ENCODE data around the gene LYZL2.
A peak's percentile ranks its signal among the peaks of the same experiment; 100 is the strongest.
"Not testable (repeated sequence)": the region's sequence is repeated elsewhere in the genome, so short reads cannot be mapped to it uniquely, and the experiment has no call there.

LYZL2 gene

DNA sequence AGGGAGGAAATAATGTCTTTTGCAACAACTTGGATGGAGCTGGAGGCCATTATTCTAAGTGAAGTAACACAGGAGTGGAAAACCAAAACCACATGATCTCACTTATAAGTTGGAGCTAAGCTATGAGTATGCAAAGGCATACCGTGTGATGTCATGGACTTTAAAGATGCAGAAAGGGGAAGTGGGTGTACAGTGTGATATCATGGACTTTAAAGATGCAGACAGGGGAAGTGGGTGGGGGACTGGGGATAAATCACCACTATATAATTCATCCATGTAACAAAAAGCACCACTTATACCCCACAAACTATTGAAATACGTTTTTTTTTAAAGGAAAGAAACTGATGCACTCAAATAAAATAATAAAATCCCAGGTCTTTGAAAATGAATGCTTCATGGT is 29.5 kb downstream of the LYZL2 start:
- H4K91ac ChIP-seq (ENCODE audit: low read depth, low read length), result no peak overlapping the region
- H2BK12ac ChIP-seq (ENCODE audit: low read length), result no peak overlapping the region
- H3K27me3 ChIP-seq (ENCODE audit: insufficient read depth, low read length), result no peaks in the 10 kb centered on the region
- peak in 1 of 2 donors; percentile 20 for DNase-seq
- no peak overlapping the region for H3K4ac ChIP-seq (ENCODE audit: low read depth, low read length)
- H2BK120ac ChIP-seq (ENCODE audit: insufficient read depth, low read length, poor library complexity), result no peak overlapping the region
- no peak overlapping the region for H2AFZ ChIP-seq (ENCODE audit: insufficient read depth, low read length, poor library complexity)
- H3K18ac ChIP-seq (ENCODE audit: low read length), result no peak overlapping the region
- no peaks in the 10 kb centered on the region for H3K36me3 ChIP-seq (ENCODE audit: control insufficient read depth in 1 of 2, insufficient read depth in 2 of 2, low read length in 2 of 2)
- no peaks in the 10 kb centered on the region for H3K79me2 ChIP-seq (ENCODE audit: control insufficient read depth, insufficient read depth, low read length, poor library complexity)
- no peak overlapping the region for H2BK5ac ChIP-seq (ENCODE audit: low read depth, low read length, poor library complexity)
- no CpG with 5 or more reads among the region's 2 CpGs for WGBS (ENCODE audit: extremely low coverage, insufficient coverage, insufficient read length)
- H3K14ac ChIP-seq (ENCODE audit: low read length), result no peak overlapping the region
- H3K4me3 ChIP-seq (ENCODE audit: low read depth, low read length), result no peak overlapping the region
- no peak overlapping the region for H4K8ac ChIP-seq (ENCODE audit: low read depth, low read length)
- H3K23ac ChIP-seq (ENCODE audit: low read length), result no peak overlapping the region
- H4K12ac ChIP-seq (ENCODE audit: low read depth, low read length), result no peak overlapping the region
- no peaks in the 10 kb centered on the region for H3K4me1 ChIP-seq (ENCODE audit: control insufficient read depth in 1 of 2, insufficient read depth in 2 of 2, low read length in 2 of 2)
- no peak overlapping the region for H3K4me2 ChIP-seq (ENCODE audit: low read length)
- no peaks in the 10 kb centered on the region for H3K79me1 ChIP-seq (ENCODE audit: low read length)
- H2AK5ac ChIP-seq (ENCODE audit: low read length), result no peak overlapping the region
- no peak overlapping the region for H3K9ac ChIP-seq (ENCODE audit: low read length)
- no peaks in the 10 kb centered on the region for H3K9me3 ChIP-seq (ENCODE audit: insufficient read depth, low read depth, low read length)
- H3K27ac ChIP-seq (ENCODE audit: low read depth, low read length), result no peak overlapping the region

DNA sequence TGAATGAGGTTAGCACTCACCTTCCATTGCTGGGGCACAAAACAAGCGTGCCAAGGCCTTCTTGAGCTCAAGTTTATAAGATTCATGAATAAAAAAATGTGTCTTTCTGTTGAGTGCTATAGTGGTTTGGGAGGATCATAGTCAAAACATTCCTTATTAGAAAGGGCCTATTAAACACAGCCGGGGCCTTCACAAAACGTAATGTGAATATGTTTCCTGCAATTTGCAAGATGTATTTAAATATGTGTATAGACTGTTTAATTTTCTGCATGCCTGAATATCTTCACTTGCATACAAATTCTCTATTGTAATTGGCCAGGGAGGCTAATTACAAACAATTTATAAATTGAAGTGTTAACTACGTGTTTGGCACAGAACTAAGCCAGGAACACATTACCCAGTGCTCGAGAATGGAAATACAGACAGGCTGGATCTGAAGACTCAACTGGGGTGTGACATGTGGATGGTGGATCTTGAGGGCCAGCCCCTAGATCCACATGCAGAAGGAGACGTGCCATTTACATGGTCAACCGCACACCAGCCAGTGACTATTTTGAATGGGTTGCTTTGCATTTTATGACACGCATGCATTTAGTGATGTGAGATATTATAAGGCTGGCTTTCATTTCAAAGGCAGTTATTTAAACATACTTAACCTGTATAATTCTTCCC is 31.3 kb downstream of the LYZL2 start:
- WGBS (ENCODE audit: extremely low coverage, insufficient coverage, insufficient read length), result no CpG with 5 or more reads among the region's 8 CpGs
- Histone ChIP-seq H3K9ac (ENCODE audit: low read length) (no peak overlapping the region), H2BK5ac (ENCODE audit: low read depth, low read length, poor library complexity) (no peak overlapping the region), H3K4me1 (ENCODE audit: control insufficient read depth in 1 of 2, insufficient read depth in 2 of 2, low read length in 2 of 2) (no peaks in the 10 kb centered on the region), H4K12ac (ENCODE audit: low read depth, low read length) (no peak overlapping the region), H3K27me3 (ENCODE audit: insufficient read depth, low read length) (no peaks in the 10 kb centered on the region), H3K23ac (ENCODE audit: low read length) (no peak overlapping the region), H3K14ac (ENCODE audit: low read length) (no peak overlapping the region), H2BK120ac (ENCODE audit: insufficient read depth, low read length, poor library complexity) (no peak overlapping the region), H3K18ac (ENCODE audit: low read length) (no peak overlapping the region), H2BK12ac (ENCODE audit: low read length) (no peak overlapping the region), H3K36me3 (ENCODE audit: control insufficient read depth in 1 of 2, insufficient read depth in 2 of 2, low read length in 2 of 2) (no peaks in the 10 kb centered on the region), H4K8ac (ENCODE audit: low read depth, low read length) (no peak overlapping the region), H3K27ac (ENCODE audit: low read depth, low read length) (no peak overlapping the region), H4K91ac (ENCODE audit: low read depth, low read length) (no peak overlapping the region), H3K79me1 (ENCODE audit: low read length) (no peaks in the 10 kb centered on the region), H3K4ac (ENCODE audit: low read depth, low read length) (no peak overlapping the region), H3K9me3 (ENCODE audit: insufficient read depth, low read depth, low read length) (no peaks in the 10 kb centered on the region), H2AFZ (ENCODE audit: insufficient read depth, low read length, poor library complexity) (no peak overlapping the region), H2AK5ac (ENCODE audit: low read length) (no peak overlapping the region), H3K4me2 (ENCODE audit: low read length) (no peak overlapping the region), H3K4me3 (ENCODE audit: low read depth, low read length) (no peak overlapping the region), H3K79me2 (ENCODE audit: control insufficient read depth, insufficient read depth, low read length, poor library complexity) (no peaks in the 10 kb centered on the region)
- no peak for DNase-seq

DNA sequence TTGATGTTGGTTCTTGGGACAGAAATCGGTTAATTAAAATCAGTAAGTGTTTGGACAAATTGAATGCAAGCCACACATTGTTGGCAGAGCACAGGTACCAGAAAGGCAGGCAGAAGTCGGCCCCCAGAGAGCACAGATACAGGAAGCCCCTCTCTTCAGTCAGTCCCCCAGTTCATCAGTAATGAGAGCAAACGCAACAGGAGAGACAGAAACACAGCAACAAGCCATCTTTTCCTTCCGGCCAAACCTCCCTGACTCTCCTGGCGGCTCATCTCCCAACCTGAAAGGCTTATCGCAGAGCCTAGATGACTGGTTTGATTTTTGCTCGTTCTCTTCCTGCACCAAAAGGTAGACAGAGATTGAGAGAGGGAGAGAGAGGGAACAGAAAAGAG is 32.1 kb downstream of the LYZL2 start:
- H4K91ac ChIP-seq (ENCODE audit: low read depth, low read length); H3K14ac ChIP-seq (ENCODE audit: low read length); H2AK5ac ChIP-seq (ENCODE audit: low read length); H3K79me1 ChIP-seq (ENCODE audit: low read length); H3K4me2 ChIP-seq (ENCODE audit: low read length); H4K8ac ChIP-seq (ENCODE audit: low read depth, low read length); H3K4me1 ChIP-seq (ENCODE audit: control insufficient read depth in 1 of 2, insufficient read depth in 2 of 2, low read length in 2 of 2); H3K27me3 ChIP-seq (ENCODE audit: insufficient read depth, low read length); H3K9me3 ChIP-seq (ENCODE audit: insufficient read depth, low read depth, low read length); H2BK5ac ChIP-seq (ENCODE audit: low read depth, low read length, poor library complexity); H3K18ac ChIP-seq (ENCODE audit: low read length); DNase-seq; H3K36me3 ChIP-seq (ENCODE audit: control insufficient read depth in 1 of 2, insufficient read depth in 2 of 2, low read length in 2 of 2); H3K23ac ChIP-seq (ENCODE audit: low read length); H3K27ac ChIP-seq (ENCODE audit: low read depth, low read length); H4K12ac ChIP-seq (ENCODE audit: low read depth, low read length); H3K79me2 ChIP-seq (ENCODE audit: control insufficient read depth, insufficient read depth, low read length, poor library complexity); H2BK12ac ChIP-seq (ENCODE audit: low read length); H3K9ac ChIP-seq (ENCODE audit: low read length); H2BK120ac ChIP-seq (ENCODE audit: insufficient read depth, low read length, poor library complexity); H2AFZ ChIP-seq (ENCODE audit: insufficient read depth, low read length, poor library complexity); H3K4ac ChIP-seq (ENCODE audit: low read depth, low read length); H3K4me3 ChIP-seq (ENCODE audit: low read depth, low read length): not testable (repeated sequence)
- no CpG with 5 or more reads among the region's 7 CpGs for WGBS (ENCODE audit: extremely low coverage, insufficient coverage, insufficient read length)

DNA sequence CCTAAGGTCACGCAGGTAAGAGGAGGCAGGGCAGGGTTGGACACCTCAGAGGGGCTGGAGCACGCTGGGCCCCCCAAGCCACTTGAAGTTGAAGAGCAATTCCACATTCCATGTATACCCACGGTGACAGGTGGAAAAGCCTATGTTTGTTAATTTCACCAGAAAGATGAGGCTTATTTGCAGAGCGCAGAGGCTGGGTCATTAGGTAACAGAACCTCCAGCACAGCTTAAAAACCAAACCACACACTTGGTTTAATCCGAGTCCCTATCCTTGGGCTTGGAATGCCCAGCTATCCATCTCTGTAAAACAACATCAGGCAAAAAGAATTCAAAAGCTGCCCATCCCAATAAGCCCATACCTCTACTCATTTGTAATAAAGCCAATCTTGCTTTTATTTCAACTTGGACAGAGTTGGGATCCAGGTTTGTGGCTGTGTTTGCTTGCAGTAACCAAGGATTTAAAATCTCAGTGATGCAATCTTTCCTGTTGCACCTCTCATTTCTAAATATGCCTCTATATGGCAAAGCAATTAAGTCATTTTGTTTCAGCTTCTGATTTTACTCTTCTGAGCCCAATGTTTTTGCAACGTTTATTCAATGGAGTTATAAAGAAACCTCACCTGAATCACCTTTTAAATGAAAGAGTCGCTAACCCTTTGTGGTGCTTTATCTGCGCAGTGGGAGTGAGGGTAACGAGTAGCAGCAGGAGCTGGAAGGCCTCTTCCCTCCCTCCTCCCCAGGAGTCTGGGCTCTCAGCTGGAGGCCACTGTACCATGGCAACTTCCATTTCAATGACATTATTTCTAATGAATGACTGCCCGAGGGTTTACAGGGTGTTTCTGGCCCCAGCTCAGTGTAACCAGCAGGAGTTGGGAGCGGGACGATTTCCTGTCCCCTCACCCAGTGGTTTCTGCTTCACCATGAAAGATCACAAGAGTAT is 32.8 kb downstream of the LYZL2 start:
- not testable (repeated sequence) for H3K79me2 ChIP-seq (ENCODE audit: control insufficient read depth, insufficient read depth, low read length, poor library complexity); H3K27me3 ChIP-seq (ENCODE audit: insufficient read depth, low read length); H2BK12ac ChIP-seq (ENCODE audit: low read length); H4K8ac ChIP-seq (ENCODE audit: low read depth, low read length); H2BK5ac ChIP-seq (ENCODE audit: low read depth, low read length, poor library complexity); DNase-seq; H3K4me1 ChIP-seq (ENCODE audit: control insufficient read depth in 1 of 2, insufficient read depth in 2 of 2, low read length in 2 of 2); H3K4me3 ChIP-seq (ENCODE audit: low read depth, low read length); H2AFZ ChIP-seq (ENCODE audit: insufficient read depth, low read length, poor library complexity); H3K27ac ChIP-seq (ENCODE audit: low read depth, low read length); H3K18ac ChIP-seq (ENCODE audit: low read length); H3K36me3 ChIP-seq (ENCODE audit: control insufficient read depth in 1 of 2, insufficient read depth in 2 of 2, low read length in 2 of 2); H3K79me1 ChIP-seq (ENCODE audit: low read length); H2AK5ac ChIP-seq (ENCODE audit: low read length); H3K14ac ChIP-seq (ENCODE audit: low read length); H4K12ac ChIP-seq (ENCODE audit: low read depth, low read length); H3K4me2 ChIP-seq (ENCODE audit: low read length); H3K9me3 ChIP-seq (ENCODE audit: insufficient read depth, low read depth, low read length); H3K23ac ChIP-seq (ENCODE audit: low read length); H3K4ac ChIP-seq (ENCODE audit: low read depth, low read length); H2BK120ac ChIP-seq (ENCODE audit: insufficient read depth, low read length, poor library complexity); H3K9ac ChIP-seq (ENCODE audit: low read length); H4K91ac ChIP-seq (ENCODE audit: low read depth, low read length)
- no CpG with 5 or more reads among the region's 12 CpGs for WGBS (ENCODE audit: extremely low coverage, insufficient coverage, insufficient read length)
